HG02970 (cell line): ENCODE results near the gene MTG1.
"Not testable (repeated sequence)": the region's sequence is repeated elsewhere in the genome, so short reads cannot be mapped to it uniquely, and the experiment has no call there.

Source experiments
- ATAC-seq: cut with Tn5 transposase; IDR thresholded peaks from one replicate; pipeline ENCODE4 v1.9.1; 2021; ENCODE audit warnings: mild to moderate bottlenecking, moderate library complexity, moderate number of reproducible peaks; ENCODE audit not compliant: unreplicated experiment, low FRiP score

Gene MTG1

DNA sequence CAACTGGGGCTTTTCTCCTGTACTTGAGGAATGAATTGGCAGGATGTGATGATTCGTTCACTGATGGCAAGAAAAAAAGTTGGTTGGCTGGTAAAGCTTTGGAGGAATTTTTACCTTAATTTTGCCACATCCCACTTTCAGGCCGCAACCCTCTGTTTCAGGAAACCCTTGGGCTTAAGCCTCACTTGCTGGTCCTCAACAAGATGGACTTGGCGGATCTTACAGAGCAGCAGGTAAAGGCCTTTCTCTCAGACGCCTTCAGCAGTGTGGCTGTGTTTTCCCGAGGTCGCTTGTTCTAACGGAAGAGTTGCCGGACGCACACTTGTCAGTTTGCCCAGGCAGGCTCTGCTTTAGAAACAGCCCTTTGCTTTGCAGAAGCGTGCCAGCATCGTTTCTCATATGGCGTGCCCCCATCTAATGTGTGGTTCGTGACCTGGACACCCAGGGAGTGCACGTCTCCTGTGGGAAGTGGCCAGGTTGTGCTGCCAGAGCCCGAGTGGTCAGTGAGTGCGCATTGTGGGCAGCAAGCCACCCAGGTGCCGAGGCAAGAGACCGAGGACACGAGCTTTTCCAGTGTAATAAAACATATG, 2.2 kb downstream of the MTG1 start:
- ATAC-seq, result no peak

DNA sequence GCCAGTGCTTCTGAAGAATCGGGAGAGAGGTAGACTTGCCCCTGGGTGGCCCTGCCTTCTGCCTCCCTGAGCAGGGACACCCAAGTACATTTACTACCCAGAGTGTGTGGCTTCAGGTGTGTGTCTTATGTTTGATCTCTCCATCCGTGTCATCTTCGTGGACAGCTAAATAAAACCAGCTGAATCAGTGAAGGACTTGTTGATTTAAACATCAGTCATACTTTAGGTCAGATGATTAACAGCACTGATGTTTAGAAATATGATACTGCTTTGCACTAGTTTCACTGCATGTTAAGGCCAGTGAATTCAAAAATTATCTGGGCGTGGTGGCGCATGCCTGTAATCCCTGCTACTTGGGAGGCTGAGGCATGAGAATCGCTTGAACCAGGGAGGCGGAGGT, 4.0 kb downstream of the MTG1 start:
- no peak for ATAC-seq

DNA sequence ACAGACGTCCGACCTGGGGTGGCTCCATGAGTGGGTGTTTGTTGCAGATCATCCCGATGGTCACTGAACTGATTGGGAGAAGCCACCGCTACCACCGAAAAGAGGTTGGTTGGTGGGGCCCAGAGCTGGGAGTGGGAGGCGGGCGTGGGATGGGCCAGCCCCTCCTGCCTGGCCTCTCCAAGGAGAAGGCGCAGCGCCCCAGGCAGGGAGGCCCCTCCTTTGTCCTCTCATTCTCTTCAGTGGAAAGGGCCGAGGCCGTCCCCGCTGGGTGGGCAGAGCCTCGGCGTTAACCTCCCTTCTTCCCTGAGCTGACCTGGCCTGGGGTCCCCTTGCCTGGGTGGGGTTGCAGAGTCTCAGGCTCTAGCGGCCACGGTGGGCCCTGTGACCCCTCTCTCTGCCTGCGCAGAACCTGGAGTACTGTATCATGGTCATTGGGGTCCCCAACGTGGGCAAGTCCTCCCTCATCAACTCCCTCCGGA, 5.2 kb downstream of the MTG1 start:
- ATAC-seq, result no peak

DNA sequence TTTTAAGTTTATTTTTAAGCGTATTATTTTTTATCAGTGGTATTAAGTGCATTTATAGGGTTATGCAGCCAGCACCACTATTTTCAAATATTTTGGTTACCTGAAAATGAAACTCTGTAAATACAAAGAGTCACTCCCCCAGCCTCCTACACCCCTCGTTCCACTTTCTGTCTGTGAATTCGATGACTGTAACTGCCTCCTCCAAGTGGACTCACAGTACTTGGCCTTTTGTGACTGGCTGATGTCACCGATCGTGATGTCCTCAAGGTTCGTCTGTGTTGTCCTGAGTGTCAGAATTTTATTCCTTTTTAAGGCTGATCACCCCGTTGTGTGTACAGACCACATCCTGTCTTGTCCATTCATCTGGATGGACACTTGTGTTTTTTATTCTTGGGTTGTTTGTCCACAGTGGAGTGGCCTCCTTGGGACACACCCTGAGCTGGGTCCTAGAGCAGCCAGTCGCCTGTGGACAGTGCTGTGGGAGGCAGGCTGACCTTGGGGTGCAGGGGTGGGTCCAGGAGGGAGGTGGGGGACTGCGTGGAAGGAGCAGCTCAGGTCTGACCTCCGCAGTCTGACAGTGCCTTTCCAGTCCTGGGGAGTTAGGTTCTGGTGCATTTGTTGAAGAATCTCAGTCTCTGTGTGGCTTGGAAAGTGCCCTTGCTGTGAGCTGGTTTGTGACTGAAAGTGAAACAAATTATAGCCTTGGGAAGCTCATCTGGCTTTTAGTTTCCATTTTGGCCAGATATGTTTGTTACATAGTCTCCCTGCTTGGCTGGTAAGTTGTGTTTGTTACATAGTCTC, 6.9 kb downstream of the MTG1 start:
- ATAC-seq, result no peak

DNA sequence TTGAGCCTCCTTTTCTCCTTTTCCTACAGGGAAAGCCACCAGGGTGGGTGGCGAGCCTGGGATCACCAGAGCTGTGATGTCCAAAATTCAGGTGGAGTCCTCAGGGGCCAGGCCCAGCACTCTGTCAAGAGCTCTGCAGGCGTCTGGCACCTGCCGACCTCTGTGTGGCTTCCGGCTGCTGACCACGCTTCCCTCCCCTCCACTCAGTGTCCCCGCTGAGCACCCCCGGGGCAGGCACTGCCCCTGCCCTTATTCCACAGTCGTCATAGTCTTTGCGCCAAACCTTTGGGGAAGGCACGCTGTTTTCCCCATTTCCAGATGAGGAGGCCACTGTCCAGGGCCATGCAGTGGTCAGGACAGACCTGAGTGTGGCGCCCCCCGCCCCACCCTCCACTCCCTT, 7.5 kb downstream of the MTG1 start:
- ATAC-seq, result no peak

DNA sequence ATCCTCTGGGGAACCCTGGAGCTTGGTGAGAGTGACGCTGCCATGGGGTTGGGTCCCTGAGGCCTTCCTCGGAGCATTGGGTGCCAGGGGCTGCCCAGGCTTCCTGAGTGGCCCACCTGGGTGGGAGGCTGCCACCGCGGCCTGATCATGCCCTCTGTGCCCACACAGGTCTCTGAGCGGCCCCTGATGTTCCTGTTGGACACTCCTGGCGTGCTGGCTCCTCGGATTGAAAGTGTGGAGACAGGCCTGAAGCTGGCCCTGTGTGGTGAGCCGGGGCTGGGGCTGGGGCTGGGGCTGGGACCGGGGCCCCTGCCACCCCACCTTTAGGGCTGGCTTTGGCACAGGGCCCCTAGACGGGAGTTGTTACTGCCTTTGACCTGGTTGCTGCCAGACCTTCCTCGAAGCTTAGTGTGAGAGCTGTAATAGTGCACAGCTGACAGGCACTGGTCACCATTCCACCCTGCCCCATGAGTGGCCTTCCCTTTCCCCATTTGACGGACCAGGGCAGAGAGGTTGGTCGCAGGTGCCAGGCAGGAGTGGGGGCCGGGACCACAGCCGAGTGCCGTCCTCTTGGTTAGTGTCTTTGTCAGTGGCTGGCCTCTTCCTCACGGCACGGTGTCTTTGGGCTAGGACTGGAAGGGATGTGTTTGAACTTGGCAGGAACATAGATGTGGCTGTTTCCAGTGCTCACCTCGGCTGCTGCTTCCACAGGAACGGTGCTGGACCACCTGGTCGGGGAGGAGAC, 8.2 kb downstream of the MTG1 start:
- no peak for ATAC-seq

DNA sequence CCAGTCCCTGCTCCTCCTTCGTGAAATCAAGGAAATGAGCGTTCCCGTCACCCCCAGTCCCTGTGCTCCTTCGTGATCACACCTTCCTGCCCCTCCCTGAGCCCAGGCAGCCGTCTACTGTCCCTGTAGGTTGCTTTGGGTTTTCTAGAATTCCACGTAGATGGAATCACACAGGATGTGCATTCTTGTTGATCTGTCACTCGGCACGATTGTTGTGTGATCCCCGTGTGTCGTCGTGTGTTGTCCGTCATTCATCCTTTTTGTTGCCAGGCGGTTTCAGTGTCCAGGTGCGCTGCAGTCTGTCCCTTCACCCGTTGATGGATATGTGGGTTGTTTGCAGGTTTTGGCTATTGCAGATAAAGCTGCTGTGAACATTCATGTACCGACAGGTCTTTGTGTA, 9.4 kb downstream of the MTG1 start:
- ATAC-seq, result no peak

DNA sequence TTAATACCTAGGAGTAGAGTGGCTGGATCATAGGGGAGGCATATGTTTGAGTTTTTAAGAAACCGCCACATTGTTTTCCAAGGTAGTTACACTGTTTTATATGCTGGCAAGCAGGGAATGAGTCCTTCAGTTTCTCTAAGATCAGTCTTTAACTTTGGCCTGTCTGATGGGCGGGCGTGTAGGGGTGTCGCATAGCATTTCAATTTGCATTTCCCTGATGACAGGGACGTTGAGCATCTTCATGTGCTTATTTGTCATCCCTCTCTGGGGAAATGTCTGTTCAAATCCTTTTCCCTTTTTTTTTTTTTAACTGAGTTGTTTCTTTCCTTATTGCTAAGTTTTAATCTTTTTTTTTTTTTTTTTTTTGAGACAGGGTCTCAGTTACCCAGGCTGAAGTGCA, 9.8 kb downstream of the MTG1 start:
- ATAC-seq, result no peak

DNA sequence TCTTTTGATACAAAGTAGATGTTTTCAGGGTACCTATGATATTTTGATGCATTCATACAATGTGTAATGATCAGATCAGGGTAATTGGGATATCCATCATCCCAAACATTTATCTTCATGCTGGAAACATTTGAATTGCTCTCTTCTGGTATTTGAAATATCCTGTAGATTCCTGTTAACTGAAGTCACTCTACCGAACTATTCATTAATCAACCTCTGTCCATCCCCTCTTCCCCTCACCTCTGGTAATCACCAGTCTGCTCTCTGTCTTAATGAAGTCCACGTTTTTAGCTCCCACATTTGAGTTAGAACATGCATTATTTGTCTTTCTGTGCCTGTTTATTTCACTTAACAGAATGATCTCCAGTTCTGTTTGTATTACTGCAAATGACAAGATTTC, 11.3 kb downstream of the MTG1 start:
- ATAC-seq, result no peak

DNA sequence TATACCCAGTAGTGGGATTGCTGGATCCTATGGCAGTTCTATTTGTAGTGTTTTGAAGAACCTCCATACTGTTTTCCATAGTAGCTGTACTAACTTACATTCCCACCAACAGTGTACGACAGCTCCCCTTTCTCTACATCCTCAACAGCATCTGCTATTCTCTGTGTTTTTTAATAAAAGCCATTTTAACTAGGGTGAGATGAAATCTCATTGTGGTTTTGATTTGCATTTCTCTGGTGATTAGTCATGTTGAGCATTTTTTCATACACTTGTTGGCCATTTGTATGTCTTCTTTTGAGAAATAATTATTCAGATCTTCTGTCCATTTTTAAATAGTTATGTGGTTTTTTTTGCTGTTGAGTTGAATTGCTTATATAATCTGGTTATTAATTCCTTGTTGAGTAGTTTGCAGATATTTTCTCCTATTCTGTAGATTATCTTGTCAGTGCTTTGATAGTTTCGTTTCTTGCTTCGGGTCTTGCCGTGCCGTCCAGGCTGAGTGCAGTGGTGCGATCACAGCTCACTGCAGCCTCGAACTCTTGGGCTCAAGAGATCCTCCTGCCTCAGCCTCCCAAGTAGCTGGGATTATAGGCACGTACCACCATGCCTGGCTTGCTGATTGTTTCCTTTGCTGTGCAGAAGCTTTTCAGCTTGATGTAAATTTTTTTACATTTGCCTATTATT, 12.0 kb downstream of the MTG1 start:
- ATAC-seq, result no peak

DNA sequence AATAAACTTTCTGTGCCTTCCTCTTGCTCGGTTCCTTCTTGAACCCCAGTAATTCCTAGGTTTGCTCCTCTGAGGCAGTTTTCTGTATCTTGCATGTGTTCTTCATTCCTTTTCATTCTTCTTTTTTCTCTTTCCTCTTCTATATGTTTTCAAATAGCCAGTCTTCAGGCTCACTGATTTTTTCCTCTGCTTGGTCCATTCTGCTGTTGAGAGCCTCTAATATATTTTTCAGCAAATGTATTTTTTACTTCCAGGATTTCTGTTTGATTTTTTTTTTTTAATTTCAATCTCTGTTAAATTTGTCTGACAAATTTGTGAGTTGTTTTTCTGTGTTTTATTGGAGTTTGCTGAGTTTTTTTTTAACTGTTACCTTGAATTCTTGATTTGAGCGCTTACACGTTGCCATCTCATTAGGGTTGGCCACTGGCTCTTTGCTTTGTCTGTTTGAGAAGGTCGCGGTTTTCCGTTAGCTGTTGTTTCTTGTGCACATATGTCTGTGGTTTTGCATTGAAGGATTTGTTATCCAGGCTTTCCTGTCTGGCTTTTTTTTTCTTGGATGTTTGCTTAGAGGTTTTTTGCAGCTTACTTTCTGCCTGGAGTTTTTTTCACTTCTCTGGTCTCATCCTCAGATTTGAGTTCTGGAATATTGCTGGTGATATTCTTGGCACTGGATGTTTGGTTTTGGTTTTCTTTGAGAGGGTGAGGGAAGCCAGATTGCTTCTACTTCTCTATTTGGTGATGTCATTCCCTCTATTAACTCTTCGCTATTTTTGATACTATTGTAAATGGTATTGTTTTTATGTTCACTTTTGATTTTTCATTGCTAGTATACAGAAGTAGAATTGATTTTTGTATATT, 17.8 kb downstream of the MTG1 start:
- no peak for ATAC-seq

DNA sequence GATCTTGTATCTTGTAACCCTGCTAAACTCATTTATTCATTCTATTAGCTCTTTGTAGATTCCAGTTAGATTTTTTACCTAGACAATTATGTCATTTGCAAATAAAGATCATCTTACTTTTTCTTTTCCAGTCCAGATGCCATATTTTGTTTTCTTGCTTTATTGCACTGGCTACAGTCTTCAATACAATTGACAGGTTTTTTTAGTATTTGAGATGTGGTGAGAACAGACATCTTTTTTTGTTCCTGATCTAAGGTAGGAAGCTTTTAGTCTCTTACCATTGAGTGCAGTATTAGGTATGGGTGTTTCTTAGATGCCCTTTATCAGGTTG, 18.4 kb downstream of the MTG1 start:
- no peak for ATAC-seq

DNA sequence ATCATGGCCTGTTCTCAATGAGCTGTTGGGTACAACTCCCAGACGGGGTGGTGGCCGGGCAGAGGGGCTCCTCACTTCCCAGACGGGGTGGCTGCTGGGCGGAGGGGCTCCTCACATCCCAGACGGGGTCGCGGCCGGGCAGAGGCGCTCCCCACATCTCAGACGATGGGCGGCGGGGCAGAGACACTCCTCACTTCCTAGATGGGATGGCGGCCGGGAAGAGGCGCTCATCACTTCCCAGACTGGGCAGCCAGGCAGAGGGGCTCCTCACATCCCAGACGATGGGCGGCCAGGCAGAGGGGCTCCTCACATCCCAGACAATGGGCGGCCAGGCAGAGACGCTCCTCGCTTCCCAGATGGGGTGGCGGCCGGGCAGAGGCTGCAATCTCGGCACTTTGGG, 20.4 kb downstream of the MTG1 start:
- not testable (repeated sequence) for ATAC-seq

DNA sequence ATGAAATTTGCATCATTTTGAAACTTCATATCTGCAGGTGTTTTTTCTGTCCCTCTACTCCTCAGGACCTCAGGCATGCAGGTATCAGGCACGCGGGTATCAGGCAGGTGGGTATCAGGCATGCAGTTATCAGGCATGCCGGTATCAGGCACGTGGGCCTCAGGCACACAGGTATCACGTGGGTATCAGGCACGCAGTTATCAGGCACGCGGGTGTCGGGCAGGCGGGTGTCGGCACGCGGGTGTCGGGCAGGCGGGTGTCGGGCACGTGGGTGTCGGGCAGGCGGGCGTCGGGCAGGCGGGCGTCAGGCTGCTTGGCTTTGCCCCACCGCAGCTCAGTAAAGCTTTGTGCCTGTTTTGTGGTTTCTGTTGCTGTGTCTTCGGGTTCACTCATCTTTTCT, 21.8 kb downstream of the MTG1 start:
- no peak for ATAC-seq

DNA sequence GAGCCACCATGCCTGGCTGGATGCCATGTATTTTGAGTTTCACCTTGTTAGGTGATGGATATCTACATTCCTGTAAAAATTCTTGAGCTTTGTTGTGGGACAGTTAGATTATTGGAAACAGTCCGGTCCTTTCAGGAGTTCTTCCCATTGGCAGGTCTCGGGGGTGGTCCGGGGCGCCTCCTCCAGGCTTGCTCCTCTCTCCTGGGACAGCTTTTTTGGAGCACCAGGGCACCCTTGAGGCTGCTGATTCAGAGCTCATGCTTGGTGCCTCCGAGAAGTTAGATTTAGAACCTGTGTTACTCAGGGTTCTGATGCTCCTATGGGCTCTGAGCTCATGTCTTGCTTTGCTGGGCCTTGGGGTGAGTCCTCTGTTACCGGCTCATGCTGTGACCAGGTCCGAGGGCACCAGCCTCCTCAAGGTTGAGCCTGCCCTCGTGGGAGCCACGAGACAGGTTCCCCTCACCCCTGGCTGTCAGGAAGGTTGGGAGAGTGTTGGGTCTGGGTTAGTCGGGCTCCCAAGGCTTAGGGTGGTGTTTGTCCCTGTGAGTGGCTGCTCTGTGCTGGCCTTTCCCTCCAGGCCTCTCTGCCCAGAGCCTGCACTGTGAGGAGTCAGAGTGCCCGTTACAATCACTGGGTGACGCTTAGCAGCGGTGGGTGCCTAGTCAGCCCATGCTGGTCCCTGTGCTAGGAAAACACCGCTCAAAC, 24.5 kb downstream of the MTG1 start:
- no peak for ATAC-seq

DNA sequence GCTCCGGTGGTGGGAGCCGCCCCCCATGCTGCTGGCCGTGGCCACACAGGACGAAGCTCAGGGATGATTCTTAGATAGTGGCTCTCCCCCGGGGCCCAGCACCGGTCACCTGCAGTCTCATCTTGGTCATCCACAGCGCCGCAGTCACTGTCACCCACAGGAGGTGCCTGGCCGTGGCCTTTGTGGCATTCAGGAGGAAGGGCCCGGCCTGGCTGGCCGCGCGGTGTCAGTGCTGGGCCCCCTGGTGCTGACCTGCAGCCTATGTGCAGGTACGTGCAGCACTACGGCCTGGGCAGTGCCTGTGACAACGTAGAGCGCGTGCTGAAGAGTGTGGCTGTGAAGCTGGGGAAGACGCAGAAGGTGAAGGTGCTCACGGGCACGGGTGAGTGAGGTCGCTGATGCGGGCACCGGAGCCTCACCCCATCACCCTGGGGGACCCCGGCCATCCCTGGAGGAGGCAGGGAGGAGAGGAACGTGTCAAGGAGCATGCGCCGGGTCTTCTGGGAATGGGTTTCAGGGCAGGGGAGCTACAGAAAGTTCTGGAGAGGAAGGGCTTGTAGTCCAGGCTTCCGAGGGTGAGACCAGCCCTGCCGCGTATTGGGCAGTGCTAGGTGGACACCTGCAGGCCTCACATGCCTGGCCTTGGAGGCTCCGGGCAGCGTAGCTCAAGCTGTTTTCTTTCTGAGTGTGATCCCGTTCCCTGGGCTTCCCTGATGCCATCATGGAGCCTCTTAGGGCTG, 25.4 kb downstream of the MTG1 start:
- no peak for ATAC-seq

DNA sequence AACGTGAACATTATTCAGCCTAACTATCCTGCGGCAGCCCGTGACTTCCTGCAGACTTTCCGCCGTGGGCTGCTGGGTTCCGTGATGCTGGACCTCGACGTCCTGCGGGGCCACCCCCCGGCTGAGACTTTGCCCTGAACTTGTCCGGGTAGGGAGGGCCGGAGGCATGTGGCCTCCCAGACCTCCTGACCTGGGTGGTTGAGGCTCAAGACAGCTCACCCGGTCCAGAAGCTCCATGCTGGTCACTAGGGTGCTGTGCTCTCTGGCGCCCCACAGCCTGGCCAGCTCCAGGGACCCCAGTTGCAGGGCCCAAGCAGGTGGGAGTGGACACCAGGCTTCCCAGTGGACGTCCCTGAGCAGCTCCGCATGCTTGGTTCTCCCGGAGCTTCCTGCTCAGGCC, 26.1 kb downstream of the MTG1 start:
- no peak for ATAC-seq

DNA sequence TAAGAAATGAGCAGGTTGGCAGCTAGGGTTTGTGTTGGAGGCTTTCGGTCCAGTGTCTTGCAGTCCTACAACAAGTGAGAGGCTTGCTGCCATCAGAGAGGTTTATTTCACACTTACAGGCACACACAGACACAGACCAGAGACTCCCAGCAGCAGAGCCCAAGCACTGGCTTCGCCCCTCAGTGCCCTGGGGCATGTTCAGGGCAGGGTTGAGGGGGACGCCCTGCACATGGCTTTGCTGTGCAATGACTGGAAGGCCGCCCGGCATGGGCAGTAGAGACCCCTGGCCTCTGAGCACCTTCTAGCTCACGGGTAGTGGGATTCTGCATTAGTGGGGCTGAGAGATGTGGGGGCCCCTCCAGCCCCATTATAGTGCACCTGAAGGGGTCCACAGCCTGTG, 26.6 kb downstream of the MTG1 start:
- no peak for ATAC-seq
